Measurements from ENCODE around the gene LRCH1. TPM values are rescaled to one million over a fixed set of nuclear protein-coding genes. Genes with fewer than 3 reads are reported as not detected.

Gene LRCH1
- total RNA-seq, 1 donor = 6.9 TPM

DNA sequence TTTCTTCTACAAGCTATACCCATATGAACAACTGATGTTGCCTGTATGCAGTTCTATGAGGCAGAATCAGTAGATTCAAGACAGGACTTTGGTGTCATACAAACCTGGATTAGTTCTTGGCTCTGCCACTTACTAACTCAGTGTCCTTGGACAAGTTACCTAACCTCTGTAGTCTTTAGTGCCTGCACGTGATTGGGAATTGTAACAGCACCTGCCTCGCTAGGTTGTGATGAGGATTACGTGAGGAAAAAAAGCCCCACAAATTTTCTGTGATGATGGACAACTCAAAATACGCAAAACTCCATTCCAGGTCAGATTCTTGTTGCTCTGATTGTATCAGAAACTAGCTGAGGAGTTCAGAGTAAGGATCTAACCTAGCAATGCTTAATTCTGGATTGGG is 89.3 kb downstream of the LRCH1 start:
- H3K79me2 ChIP-seq (ENCODE audit: insufficient read depth, low read length) = peaks cover 55% of the 10 kb centered on the region

GRCh38 chr13:46643165-46643777 is 90.3 kb downstream of the LRCH1 start:
- Histone ChIP-seq H3K4me3 (ENCODE audit: insufficient read depth, low read length) (no peak overlapping the region), H3K79me2 (ENCODE audit: insufficient read depth, low read length) (peaks cover 57% of the 10 kb centered on the region), H4K20me1 (ENCODE audit: insufficient read depth, low read length) (peaks cover 17% of the 10 kb centered on the region), H3K27me3 (ENCODE audit: insufficient read depth, low read length) (no peaks in the 10 kb centered on the region), H3K4me1 (ENCODE audit: insufficient read depth, low read length) (peaks cover 30% of the 10 kb centered on the region), H3K9me3 (ENCODE audit: low read depth, low read length) (no peaks in the 10 kb centered on the region), H3K4me2 (ENCODE audit: insufficient read depth, low read length) (no peak overlapping the region), H3K27ac (ENCODE audit: low read depth, low read length) (no peak overlapping the region), H3K36me3 (ENCODE audit: insufficient read depth, low read length) (no peaks in the 10 kb centered on the region), H2AFZ (ENCODE audit: low read length) (no peak overlapping the region)
- no peak for DNase-seq (ENCODE audit: insufficient read length, low spot score, missing footprints)
- TF ChIP-seq CTCF (IDR thresholded peaks at IDR 0.05; ENCODE audit: extremely low read depth, low read depth, low read length) = no peak

More for the DNA sequence above, 89.3 kb downstream of the LRCH1 start:
- no peak overlapping the region for H3K27ac ChIP-seq (ENCODE audit: low read depth, low read length)
- H3K9me3 ChIP-seq (ENCODE audit: low read depth, low read length) = no peaks in the 10 kb centered on the region
- H3K4me3 ChIP-seq (ENCODE audit: insufficient read depth, low read length) = no peak overlapping the region
- no peaks in the 10 kb centered on the region for H3K36me3 ChIP-seq (ENCODE audit: insufficient read depth, low read length)
- H2AFZ ChIP-seq (ENCODE audit: low read length) = no peak overlapping the region
- H3K4me2 ChIP-seq (ENCODE audit: insufficient read depth, low read length) = peak overlapping the region; percentile 88
- H3K4me1 ChIP-seq (ENCODE audit: insufficient read depth, low read length) = peaks cover 30% of the 10 kb centered on the region
- DNase-seq (ENCODE audit: insufficient read length, low spot score, missing footprints) = no peak
- H3K27me3 ChIP-seq (ENCODE audit: insufficient read depth, low read length) = no peaks in the 10 kb centered on the region
- peaks cover 13% of the 10 kb centered on the region for H4K20me1 ChIP-seq (ENCODE audit: insufficient read depth, low read length)
- no peak for TF ChIP-seq CTCF (IDR thresholded peaks at IDR 0.05; ENCODE audit: extremely low read depth, low read depth, low read length)

GRCh38 chr13:46644816-46645215 is 91.8 kb downstream of the LRCH1 start:
- no peak overlapping the region for H3K4me3 ChIP-seq (ENCODE audit: insufficient read depth, low read length)
- no peak overlapping the region for H2AFZ ChIP-seq (ENCODE audit: low read length)
- no peak for TF ChIP-seq CTCF (IDR thresholded peaks at IDR 0.05; ENCODE audit: extremely low read depth, low read depth, low read length)
- no peaks in the 10 kb centered on the region for H3K9me3 ChIP-seq (ENCODE audit: low read depth, low read length)
- peaks cover 23% of the 10 kb centered on the region for H3K4me1 ChIP-seq (ENCODE audit: insufficient read depth, low read length)
- H4K20me1 ChIP-seq (ENCODE audit: insufficient read depth, low read length) = peaks cover 18% of the 10 kb centered on the region
- H3K27ac ChIP-seq (ENCODE audit: low read depth, low read length) = no peak overlapping the region
- H3K36me3 ChIP-seq (ENCODE audit: insufficient read depth, low read length) = no peaks in the 10 kb centered on the region
- no peak overlapping the region for H3K4me2 ChIP-seq (ENCODE audit: insufficient read depth, low read length)
- no peak for DNase-seq (ENCODE audit: insufficient read length, low spot score, missing footprints)
- peaks cover 55% of the 10 kb centered on the region for H3K79me2 ChIP-seq (ENCODE audit: insufficient read depth, low read length)
- H3K27me3 ChIP-seq (ENCODE audit: insufficient read depth, low read length) = no peaks in the 10 kb centered on the region

GRCh38 chr13:46647512-46648065 is 94.6 kb downstream of the LRCH1 start:
- H3K79me2 ChIP-seq (ENCODE audit: insufficient read depth, low read length) = peaks cover 49% of the 10 kb centered on the region
- H2AFZ ChIP-seq (ENCODE audit: low read length) = no peak overlapping the region
- no peaks in the 10 kb centered on the region for H3K9me3 ChIP-seq (ENCODE audit: low read depth, low read length)
- no peaks in the 10 kb centered on the region for H3K36me3 ChIP-seq (ENCODE audit: insufficient read depth, low read length)
- peaks cover 15% of the 10 kb centered on the region for H4K20me1 ChIP-seq (ENCODE audit: insufficient read depth, low read length)
- H3K27ac ChIP-seq (ENCODE audit: low read depth, low read length) = no peak overlapping the region
- H3K4me2 ChIP-seq (ENCODE audit: insufficient read depth, low read length) = no peak overlapping the region
- H3K4me3 ChIP-seq (ENCODE audit: insufficient read depth, low read length) = no peak overlapping the region
- TF ChIP-seq CTCF (IDR thresholded peaks at IDR 0.05; ENCODE audit: extremely low read depth, low read depth, low read length) = no peak
- H3K4me1 ChIP-seq (ENCODE audit: insufficient read depth, low read length) = no peaks in the 10 kb centered on the region
- H3K27me3 ChIP-seq (ENCODE audit: insufficient read depth, low read length) = no peaks in the 10 kb centered on the region
- DNase-seq (ENCODE audit: insufficient read length, low spot score, missing footprints) = no peak
